Stimulated activated CD4-positive, alpha-beta T cell treated with anti-CD3 and anti-CD28 coated beads, Interleukin-2, amount 100 ng/mL, for 48 hours (primary cell): Measurements from ENCODE around the gene NKAIN1.
"Not testable (repeated sequence)": the region's sequence is repeated elsewhere in the genome, so short reads cannot be mapped to it uniquely, and the experiment has no call there.

ENCODE experiments used
- DNase-seq, 2 donors: peaks; one replicate each; pipeline ENCODE4 v3.0.0-alpha.2; 2020

NKAIN1 gene

GRCh38 chr1:31239653-31240241 lies at the start of gene NKAIN1:
TSS of gene NKAIN1 (minus strand) at chr1:31239887. CDS start at chr1:31239547, 340 bp downstream.
- DNase-seq, result no peak

- no peak for DNase-seq
Observed at GRCh38 chr1:31289021-31289420, 49.3 kb upstream of the NKAIN1 start.

DNA sequence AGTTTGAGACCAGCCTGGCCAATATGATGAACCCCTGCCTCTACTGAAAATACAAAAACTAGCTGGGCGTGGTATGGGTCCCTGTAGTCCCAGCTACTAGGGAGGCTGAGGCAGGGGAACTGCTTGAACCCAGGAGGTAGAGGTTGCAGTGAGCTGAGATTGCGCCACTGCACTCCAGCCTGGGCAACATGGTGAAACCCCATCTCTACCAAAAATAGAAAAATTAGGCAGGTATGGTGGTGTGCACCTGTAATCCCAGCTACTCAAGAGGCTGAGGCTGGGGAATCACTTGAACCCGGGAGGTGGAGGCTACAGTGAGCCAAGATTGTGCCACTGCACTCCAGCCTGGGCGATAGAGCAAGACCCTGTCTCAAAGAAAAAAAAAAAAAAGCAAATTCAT lies 48.1 kb upstream of the NKAIN1 start:
- DNase-seq, result not testable (repeated sequence)

DNA sequence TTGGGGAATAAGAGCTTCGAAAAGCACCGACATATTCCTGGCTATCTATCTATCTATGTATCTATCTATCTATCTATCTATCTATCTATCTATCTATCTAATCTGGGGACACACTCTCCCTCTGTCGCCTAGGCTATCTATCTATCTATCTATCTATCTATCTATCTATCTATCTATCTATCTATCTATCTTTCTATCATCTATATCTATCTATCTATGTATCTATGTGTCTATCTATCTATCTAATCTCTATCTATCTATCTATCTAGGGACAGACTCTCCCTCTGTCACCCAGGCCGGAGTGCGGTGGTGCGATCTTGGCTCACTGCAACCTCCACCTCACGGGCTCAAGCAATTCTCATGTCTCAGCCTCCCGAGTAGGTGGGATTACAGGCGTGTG lies 42.7 kb upstream of the NKAIN1 start:
- not testable (repeated sequence) for DNase-seq

- no peak for DNase-seq
Observed at GRCh38 chr1:31273619-31274018, 33.9 kb upstream of the NKAIN1 start.

DNA sequence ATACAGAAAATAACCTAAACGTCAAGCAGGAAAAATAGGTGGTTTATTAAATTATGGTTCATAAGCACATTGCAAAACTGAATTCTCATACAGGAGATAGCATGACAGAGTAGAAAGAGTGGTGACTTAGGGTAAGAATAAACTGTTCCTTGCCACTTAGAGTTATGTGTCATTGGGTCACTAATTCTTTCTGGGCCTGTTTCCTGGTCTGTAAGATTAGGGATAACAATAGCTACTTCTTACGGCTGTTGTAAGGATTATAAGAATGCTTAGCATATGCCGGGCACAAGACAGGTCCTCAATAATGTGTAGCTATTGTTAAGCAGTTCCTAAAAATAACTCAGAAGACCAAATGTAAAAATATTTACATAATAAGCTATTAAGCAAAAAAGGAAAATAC lies 32.7 kb upstream of the NKAIN1 start:
- no peak for DNase-seq

DNA sequence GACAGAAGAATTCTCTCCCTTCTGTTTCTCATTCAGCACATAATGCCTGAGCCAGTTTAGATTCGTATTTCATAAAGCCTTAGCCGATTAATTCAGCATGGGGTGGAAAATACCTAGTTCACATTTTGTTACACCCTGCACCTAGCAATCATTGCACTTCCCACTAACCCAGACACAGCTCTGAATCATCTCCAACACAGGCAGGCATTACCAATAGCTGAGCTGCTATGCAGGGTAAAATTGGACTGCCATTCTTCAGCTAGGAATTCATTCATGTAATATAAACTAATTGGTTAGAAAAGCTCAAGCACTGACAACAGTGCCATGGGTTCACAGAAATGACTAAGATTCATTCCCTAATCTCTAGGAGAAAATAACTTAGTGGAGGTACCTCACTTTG lies 26.9 kb upstream of the NKAIN1 start:
- no peak for DNase-seq

DNA sequence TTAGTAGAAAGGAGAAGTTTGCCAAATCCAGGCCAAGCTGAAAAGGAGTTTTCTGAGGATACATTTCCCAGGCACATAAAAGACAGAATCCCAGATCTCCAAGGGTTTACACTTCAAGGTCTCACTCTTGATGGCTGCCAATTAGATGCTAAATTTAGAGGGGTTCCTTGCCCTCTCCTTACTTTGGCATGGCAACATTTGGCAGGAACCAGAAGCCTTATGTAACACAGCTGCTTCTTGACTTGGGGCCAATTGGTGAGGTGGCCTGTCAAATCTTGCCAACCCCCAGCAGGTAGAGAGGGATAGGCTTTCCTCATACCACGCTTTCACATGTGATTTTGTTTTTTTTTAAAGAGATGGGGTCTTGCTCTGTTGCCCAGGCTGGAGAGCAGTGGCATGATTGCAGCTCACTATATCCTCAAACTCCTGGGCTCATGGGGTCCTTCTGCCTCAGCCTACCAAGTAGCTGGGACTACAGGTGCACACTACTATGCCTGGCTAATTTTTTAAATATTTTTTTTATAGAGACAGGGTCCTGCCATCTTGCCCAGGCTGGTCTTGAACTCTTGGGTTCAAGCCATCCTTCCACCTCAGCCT lies 25.2 kb upstream of the NKAIN1 start:
- no peak for DNase-seq

GRCh38 chr1:31263408-31263807 lies 23.7 kb upstream of the NKAIN1 start:
- no peak for DNase-seq

- not testable (repeated sequence) for DNase-seq
Observed at GRCh38 chr1:31262393-31262792, 22.7 kb upstream of the NKAIN1 start.

GRCh38 chr1:31261916-31262315 lies 22.2 kb upstream of the NKAIN1 start:
- no peak for DNase-seq

- DNase-seq, result no peak
Observed at GRCh38 chr1:31259746-31260145, 20.1 kb upstream of the NKAIN1 start.

GRCh38 chr1:31258581-31258980 lies 18.9 kb upstream of the NKAIN1 start:
- DNase-seq, result no peak

GRCh38 chr1:31257213-31257612 lies 17.5 kb upstream of the NKAIN1 start:
- DNase-seq, result no peak

- no peak for DNase-seq
Observed at GRCh38 chr1:31249854-31250253, 10.2 kb upstream of the NKAIN1 start.

- no peak for DNase-seq
Observed at GRCh38 chr1:31248276-31248675, 8.6 kb upstream of the NKAIN1 start.

- DNase-seq, result no peak
Observed at GRCh38 chr1:31244326-31244725, 4.6 kb upstream of the NKAIN1 start.

- no peak for DNase-seq
Observed at GRCh38 chr1:31243501-31244286, 4.0 kb upstream of the NKAIN1 start.

GRCh38 chr1:31241321-31241720 lies 1.6 kb upstream of the NKAIN1 start:
- no peak for DNase-seq

DNA sequence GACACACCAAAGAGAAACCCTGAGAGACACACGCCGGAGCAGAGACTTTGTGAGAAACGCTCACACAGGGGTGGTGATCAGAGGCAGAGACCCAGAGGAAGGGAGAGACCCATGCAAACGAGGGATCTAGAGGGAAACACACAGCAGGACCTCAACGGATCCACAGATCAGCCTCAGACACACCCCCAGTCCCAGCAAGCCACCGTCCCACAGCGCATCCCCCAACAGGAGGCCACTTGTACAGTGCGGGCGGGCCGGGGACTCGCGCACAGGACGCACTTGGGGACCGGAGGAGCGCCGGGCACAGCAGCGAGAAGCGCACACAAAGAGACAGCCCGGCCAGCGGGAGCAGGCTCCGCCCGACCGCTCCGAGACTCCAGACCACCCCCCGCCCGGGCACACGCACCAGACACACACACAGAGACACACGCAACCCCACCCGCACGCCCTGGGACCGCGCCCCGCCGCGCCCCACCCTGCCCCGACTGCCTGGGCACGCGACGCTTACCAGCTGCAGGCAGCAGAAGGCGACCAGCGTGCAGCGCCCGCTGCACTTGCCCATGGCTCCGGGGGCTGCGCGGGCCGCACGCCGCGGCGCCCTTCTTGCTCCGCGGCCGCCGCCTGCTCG lies 587 bp downstream of the NKAIN1 start:
- no peak for DNase-seq

DNA sequence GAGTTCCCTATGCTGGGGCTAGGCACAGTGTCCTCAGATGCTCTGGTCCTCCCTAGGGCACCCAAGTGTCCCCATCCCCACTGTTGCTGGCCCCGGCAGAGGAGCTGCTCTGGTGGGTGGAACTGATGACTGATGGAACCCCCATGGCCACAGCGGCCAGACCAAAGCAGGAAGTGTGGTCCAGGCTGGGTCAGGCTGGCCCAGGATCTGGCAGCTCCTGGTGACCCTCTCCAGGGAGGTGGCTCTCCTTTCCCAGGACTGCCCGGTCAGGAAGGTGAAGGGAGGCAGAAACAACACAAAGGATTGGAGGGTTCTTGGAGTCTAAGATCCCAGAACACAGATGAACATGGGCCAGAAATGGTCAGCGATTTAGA lies 1.1 kb downstream of the NKAIN1 start:
- no peak for DNase-seq

- DNase-seq, result no peak
Observed at GRCh38 chr1:31234870-31235269, 4.8 kb downstream of the NKAIN1 start.

DNA sequence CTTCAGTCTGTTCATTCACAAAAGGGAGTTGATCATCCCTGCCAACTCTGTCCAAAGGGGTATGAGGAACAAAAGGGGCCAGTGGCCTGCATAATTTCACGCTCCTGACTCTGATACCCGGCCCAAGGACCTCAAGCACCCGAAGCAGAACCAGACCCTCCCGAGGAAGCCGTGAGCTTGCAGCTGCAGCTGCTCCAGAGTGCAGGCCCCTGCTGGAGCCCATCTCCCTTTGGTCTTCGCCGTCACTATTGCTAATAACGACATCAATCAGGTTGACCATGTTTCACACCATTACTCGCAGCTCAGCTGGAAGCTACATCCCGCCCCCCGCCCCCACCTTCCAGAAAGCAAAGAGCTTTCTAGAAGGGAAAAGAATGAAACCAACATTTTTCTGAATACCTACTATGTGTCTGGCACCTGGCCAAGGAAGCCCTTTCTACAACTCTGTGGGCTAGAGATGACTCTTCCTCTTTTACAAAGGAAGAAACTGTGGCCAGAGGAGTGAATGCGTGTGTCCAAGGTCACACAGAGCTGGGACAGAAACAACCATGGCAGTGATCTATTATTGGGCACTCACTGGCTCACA lies 5.5 kb downstream of the NKAIN1 start:
- no peak for DNase-seq

DNA sequence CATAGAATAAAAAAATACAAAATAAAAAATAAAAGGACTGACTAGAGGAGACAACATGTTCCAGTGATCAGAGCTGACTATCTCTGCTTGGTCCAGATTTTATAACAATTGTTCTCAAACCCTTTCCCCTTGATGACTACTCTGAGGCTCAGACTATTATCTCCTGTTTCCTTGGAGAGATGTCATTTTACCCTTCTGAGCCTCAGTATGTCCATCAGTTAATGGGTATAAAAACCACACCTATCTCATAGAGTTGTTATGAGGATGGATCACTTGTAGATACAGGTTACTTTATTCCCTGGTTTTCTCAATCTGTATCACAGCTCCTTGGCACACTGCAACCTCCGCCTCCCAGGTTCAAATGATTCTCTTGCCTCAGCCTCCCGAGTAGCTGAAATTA lies 7.0 kb downstream of the NKAIN1 start:
- no peak for DNase-seq
